ENCODE data around the gene GP1BA. TPM values are rescaled to one million over a fixed set of nuclear protein-coding genes. Genes with fewer than 3 reads are reported as not detected.

The GP1BA gene
- total and polyA plus RNA-seq, 2 of the 8 experiments (the other 6 are each of a cell fraction or from before 2014, with no cell fraction given), result not detected

DNA sequence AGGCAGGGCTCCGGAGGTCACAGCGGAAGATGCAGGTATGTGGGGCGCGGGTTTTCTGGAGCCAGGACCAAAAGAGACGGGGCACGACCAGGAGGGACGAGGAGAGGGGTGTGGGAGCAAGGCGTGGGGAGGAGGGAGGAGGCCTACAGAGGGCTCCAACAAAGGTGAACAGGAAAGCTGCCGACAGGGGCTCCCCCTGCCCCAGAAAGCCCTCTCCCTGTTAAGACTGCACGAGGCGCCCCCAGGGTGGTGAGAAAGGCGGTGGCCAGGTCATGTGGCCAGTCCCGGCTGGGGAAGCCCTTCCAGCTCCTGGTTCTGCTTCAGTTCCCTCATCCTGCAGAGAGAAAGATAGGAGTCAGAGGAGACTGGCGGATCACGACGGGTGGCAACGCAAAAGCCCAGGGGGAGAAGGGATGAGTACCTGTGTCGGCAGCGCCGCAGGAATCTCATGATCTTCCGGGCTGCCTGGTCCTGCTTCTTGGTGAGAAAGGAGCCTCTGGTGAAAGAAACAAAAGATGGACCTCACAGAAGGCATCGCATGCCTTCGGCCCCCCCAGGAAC lies 36.5 kb downstream of the GP1BA start (continued):
- TF ChIP-seq USF2 (IDR thresholded peaks at IDR 0.05; ENCODE audit: low read length) (peak; percentile 28; the same call in 1 of the 2 replicates), BACH1 (IDR thresholded peaks at IDR 0.05; ENCODE audit: low read length) (no peak), MAX (IDR thresholded peaks at IDR 0.05) (peak; percentile 45), NRF1 (IDR thresholded peaks at IDR 0.05; ENCODE audit: low read depth, low read length) (no peak), YY1 (IDR thresholded peaks at IDR 0.05; ENCODE audit: low read depth, low read length) (no peak), RAD21 (IDR thresholded peaks at IDR 0.05 in 1 of 2, conservative IDR thresholded peaks at IDR 0.05 in 1 of 2; ENCODE audit: low read depth in 2 of 2, low read length in 2 of 2) (0 out of 4 replicates have a peak, but pooled peaks of 1 of the 2 experiments have one; percentile 2), CTCF (IDR thresholded peaks at IDR 0.05; ENCODE audit: control extremely low read depth in 1 of 3, insufficient read depth in 1 of 3, low read depth in 1 of 3, low read length in 3 of 3) (no peak), SAP30 (IDR thresholded peaks at IDR 0.05; ENCODE audit: insufficient read depth, insufficient replicate concordance, low read length) (peak; percentile 49), HDAC2 (IDR thresholded peaks at IDR 0.05; ENCODE audit: borderline replicate concordance in 1 of 2, low read depth in 2 of 2, low read length in 2 of 2) (no peak), SP1 (IDR thresholded peaks at IDR 0.05; ENCODE audit: low read depth, low read length) (no peak)
